OCI-LY7 (cell line): ENCODE results near the gene SPECC1L.

ENCODE experiments used
- EZH2phosphoT487 ChIP-seq: fragments of 200-600 bp; sonication (generic); IDR thresholded peaks from 2 replicates; pipeline ENCODE4 v1.6.1; 2018; ENCODE audit warnings: low read depth, borderline replicate concordance, mild to moderate bottlenecking, mixed run types, antibody characterized with exemption, low read length, moderate library complexity, mixed read lengths
- TF ChIP-seq, protein P1 (sequence below): fragments of 200-600 bp; sonication (generic); conservative IDR thresholded peaks from 2 replicates; pipeline ENCODE4 v1.5.1; 2014; ENCODE audit warnings: mild to moderate bottlenecking, antibody characterized with exemption, low read length, moderate library complexity, mixed read lengths

DNA sequence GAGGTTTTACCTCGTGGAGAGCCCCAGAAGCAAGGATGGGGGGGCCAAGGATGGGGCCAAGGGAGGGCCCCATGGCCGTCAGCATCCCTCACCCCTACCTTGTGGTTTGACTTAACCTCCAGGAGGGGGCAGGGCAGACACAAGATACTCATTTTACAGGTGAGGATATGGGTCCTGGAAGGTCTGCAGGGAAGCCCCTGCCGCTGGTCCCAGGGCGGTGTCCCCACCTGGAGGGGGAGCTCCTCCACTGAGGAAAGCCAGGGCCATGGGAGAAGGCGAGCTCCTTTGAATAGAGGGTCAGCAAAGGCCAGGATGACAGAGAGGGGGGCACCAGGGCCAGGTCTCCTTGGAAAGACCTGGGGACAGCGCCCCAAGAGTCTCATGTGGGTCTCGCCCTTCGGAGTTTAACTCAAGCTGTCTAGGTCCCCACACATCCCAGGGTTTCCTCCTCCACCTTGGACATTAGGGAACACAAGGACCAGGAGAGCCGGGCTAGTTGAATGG, 150.8 kb downstream of the SPECC1L start:
- TF ChIP-seq, protein P1, sequence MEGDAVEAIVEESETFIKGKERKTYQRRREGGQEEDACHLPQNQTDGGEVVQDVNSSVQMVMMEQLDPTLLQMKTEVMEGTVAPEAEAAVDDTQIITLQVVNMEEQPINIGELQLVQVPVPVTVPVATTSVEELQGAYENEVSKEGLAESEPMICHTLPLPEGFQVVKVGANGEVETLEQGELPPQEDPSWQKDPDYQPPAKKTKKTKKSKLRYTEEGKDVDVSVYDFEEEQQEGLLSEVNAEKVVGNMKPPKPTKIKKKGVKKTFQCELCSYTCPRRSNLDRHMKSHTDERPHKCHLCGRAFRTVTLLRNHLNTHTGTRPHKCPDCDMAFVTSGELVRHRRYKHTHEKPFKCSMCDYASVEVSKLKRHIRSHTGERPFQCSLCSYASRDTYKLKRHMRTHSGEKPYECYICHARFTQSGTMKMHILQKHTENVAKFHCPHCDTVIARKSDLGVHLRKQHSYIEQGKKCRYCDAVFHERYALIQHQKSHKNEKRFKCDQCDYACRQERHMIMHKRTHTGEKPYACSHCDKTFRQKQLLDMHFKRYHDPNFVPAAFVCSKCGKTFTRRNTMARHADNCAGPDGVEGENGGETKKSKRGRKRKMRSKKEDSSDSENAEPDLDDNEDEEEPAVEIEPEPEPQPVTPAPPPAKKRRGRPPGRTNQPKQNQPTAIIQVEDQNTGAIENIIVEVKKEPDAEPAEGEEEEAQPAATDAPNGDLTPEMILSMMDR, result peak; percentile 91
- TF ChIP-seq EZH2phosphoT487, result no peak
